Suppressor macrophage treated with lipopolysaccharide for 4 hours (primary cell): ENCODE results near the gene RBM6.
A peak's percentile ranks its signal among the peaks of the same experiment; 100 is the strongest.

Experiments
- DNase-seq: peaks from one replicate; pipeline ENCODE4 v3.0.0-alpha.2; 2020

The RBM6 gene

DNA sequence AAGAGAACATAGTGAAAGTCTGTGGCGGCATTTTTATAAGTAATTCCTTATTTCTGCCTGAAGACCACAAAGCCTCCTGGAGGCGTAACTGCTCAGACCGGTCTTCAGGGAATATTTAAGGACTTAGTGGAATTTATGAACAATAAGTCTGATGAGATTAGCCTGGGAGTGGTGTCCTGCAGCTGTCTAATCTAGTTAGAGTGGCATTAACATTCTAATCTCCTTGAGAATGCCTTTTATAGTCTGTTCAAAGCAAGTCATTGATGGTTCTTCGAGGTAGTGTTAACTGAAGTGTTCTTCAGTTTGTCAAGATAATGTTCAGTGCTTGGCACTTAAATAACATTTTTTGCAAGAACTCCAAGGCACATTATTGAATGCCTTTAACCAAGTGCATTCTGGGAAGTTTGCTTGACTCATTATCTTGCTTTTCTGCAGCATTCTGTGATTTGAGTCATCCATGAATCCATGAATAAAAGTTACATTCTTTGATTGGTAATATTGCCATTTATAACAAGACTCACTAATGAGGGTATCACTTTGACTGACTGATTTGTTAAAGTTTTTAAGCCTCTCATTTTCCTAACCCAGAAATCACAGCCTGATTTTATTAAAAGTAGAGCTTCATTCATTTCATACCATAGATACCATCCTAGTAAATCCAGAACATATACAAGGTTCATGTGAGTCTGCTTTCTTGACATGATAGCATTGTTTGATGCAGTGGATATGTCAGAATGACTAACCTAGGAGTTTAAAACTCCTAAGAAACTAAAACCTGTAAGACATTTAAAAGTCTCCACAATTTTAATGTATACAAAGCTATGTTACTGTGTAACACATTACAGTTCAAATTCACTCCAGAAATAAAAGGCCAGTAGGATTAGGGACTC lies 161.3 kb downstream of the RBM6 start:
- DNase-seq: no peak

DNA sequence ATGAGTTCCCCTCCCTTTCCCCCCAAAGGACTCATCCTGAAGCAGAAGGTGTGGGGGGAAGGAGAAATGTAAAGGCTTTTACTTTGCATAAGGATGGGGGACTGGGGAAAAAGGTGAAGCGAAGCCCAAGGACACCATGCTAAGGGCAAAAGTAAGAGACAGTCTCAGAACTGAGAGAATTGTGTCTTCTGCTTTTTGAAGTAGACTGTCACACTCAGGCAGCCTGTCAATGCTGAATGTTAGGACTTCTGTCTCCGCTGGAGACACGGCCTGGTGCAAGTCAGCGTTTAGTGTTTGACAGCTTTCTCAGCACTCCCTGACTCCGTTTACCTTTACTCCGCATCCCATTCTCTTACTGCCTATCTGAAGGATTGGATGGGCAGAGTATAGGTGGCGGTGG lies 162.6 kb downstream of the RBM6 start:
- no peak for DNase-seq

DNA sequence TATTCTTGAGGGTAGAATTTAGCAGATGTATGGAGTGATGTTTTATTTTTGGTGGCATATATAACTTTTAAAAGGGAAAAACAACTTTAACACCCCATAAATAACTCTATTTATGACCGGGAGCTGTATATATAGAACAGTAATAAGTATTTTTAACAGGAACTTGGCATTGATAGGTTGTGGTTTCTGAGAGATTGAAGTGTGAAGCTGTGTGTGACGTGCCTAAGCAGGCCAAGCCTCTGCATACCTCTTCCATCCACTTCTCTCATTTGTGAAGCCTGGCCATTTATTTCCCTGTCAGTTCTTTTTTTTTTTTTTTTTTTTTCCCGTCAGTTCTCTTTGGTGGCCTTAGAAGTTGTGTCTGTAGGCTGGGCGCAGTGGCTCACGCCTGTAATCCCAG lies 171.8 kb downstream of the RBM6 start:
- DNase-seq: no peak

DNA sequence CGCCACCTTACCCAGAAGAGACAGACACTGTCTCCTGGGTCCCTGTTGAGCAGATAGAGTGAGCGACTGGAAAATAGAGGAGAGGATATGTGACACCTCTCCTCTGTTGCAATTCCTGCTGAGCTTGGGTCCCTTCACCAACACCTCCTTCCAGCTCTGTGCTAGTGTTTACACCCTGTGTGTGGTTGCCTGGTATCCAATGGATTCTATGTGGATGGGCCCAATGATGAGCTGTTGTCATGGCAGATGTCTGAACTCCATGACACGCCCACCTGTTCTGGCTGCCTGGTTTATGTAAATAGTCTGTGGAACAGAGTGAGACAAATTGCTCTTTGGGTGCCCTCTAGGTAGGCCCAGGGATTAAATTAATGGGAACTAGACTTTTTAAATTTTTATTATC lies 172.5 kb downstream of the RBM6 start:
- DNase-seq: no peak

DNA sequence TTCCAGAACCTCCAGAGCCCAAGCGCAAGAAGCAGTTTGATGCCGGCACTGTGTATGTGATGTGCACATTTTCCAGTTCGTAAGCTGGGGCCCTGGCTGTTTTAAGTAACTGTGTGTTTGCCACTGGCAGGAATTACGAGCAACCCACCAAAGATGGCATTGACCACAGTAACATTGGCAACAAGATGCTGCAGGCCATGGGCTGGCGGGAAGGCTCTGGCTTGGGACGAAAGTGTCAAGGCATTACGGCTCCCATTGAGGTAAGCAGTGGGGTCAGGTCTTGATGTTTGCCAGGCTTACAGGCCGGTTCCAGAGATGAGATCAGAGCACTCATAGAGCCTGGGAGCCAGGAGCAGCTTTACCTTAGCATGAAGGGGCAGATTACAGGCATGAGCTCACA lies 177.2 kb downstream of the RBM6 start:
- DNase-seq: no peak

DNA sequence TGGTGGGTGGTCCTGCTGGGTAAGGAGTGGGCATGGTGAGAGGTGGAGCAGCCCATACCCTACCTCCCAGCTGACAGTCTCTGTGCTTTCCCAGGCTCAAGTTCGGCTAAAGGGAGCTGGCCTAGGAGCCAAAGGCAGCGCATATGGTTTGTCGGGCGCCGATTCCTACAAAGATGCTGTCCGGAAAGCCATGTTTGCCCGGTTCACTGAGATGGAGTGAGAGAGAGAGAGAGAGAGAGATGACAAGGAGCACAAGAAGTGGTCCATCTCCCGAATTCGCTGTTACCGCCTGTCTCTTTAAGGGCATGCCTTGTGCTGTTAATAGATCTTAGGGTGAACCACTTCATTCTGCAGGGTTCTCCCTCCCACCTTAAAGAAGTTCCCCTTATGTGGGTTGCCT lies 178.3 kb downstream of the RBM6 start:
- no peak for DNase-seq

DNA sequence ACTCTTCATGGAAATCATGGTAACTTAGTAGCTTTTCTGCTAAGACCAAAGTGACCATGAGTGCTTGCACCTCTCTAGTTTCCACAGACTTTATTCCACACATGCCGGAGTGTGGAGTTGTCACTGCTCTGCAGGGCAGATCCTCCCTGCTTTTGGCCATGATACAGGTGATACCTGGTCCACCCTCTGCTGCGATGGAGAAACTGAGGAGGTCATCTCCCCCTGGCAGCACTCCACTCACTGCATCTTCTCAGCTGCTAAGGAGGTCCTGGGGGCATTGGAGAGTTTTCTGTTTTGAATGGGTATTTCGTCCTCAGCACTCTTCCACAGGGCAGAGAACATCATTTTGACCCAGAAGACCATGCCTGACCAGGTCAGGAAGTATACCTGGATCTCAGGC lies 179.8 kb downstream of the RBM6 start:
- no peak for DNase-seq

DNA sequence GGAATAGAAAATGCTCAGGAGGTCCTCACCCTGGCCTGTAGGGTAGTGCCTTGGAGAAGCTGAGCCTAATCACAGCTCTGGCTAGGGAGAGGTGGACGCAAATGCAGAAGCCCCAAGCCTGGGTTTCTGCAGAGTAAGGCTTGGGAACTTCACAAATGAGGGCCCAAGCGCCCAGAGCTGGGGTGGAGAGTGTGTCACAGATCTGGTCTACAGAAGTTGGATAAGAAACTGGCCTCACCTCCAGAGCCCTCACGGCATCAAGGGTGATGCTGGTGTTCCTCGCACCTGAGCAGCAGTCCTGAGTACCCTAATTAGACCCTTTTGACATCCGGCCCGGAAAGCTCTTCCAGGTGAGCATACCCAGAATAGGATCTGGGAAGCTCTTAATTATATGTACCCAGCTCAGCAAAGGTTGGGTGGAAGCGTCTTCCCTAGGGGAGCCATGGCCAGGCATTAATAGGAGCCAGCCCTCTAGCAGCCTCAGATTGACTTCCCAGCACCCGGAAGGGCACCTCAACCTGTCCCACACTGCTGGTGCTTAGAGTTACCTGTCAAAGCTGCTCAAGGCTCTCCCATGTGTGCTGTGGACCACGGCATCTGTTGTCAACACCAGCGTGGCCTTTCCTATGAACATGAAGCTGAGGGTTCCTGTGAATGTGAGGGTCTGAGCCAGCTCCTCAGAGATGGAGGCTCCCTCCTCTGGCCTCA lies 180.6 kb downstream of the RBM6 start:
- DNase-seq: no peak

DNA sequence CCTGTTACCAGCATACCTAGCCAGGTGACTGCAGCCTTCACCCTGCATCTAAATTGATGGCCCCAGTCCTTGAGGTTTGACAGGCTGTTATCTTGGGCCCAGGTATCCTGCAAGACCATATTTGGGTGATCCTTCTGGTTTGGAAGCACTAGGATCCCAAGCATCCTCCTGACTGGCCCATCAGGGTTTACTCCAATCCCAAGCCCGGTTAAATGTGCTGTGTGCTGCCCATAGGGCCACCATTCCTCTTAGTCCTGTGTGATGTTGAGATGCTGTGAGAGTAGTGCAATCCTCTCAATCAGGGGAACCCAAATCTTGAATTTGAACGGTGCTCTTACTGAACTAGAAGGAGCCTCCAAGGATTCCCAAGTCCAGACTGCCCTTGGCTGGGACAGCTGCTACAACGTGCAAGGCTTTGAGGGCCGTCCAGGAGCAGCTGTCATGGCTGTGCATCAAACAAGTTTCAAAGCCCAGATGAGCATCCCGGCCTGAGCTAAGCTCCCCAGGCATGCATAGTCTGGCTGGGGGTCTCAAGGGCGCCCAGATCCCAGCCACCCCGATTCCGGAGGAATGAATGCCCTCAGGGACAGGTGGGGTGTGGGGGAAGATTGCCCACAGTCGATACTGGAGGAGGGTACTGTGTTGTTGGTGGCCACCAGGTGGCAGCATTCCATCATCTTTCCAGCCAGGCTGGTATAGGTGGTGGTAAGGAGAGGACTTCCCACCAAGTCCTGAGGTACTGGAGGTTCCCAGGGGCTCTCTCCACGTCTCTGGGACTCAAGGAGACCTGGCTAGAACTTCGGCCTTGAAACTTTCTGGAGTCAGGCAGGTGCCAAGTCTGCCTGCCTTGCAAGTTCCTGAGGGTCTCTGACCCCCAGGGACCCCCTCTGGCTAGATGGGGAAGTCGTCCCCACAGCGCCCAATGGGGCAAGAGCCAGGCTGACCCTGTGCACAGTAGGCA lies 181.4 kb downstream of the RBM6 start:
- DNase-seq: peak; percentile 73

DNA sequence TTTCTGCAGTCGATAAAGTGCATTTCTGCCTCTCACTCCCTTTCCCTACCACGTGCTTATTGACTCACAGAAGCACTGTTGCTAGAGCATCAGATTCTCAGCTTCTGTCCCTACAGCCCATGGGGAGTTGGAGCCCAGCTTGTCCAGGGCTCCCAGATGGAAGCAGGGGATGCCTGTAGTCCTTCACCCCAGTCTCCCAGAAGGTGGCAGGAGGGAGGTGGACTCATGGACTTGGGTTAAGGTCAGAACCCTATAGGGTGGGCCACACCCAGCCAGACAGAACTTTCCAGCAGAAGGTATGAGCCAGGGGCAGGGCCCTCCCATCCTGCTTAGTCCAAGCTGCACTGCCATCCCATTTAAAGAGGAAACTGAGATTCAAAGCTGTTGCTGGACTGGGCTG lies 182.1 kb downstream of the RBM6 start:
- DNase-seq: no peak

DNA sequence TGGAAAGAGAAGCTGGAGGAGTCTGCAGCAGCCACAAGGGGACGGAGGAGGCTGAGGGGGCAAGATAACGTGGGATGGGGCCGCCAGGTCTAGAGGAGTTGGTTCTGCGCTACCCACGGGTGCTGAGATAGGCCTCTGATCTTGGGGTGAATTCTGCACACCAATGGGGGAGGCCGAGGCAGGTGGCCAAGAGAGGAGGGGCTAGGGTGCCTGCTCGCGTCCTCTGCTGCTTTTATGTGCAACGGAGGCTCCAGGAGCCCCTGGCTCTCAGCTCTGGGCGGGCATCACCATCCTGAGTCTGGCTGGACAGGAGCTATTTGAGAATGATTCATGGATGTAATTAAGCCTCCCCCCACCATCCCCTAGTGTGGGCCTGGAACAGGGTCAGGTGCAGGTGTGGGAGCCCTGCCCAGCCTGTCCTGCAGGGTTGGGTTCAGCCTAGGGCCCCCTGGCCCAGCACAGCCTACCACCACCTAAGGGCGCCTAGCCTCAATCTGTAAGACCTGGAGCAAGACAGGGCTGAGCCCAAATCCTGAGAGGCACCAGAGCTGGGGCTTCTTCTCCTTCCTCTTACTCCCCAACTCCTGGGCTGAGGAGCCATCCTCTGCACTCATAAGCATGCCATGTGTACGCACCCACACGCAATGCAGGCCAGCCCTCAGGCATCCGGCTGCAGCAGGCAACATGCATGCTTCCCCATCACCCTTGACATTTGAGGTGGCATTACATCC lies 182.9 kb downstream of the RBM6 start:
- no peak for DNase-seq

DNA sequence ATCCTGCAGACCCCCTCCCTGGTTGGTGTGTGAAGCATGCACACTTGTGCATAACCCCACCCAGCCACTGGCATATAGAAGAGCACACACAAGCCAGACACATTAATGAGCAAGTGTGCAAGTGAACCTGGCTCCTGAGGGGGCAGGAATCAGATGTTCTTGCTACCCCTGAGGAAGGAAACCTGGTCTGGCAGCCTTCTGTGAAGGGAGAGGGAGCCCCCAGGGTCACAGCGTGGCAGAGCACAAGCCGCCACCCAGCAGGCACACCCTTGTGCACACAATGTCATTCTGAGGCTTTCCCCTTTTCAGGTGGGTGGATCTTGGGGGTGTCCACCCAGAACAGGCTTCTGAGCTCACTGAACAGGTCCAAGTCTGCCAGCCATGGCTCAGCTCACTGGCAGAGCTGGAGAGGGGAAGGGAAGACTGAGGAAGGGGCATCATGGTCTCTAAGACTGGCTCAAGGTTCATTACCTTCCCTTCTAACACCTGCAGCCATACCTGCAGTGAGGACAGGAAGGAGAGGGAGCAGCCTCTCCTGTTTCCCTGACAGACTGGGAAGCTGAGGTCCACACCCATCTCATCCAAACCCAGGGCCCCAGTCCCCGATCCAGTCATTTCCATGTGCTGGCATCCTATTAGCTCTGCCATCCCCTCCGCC lies 183.6 kb downstream of the RBM6 start:
- DNase-seq: no peak

DNA sequence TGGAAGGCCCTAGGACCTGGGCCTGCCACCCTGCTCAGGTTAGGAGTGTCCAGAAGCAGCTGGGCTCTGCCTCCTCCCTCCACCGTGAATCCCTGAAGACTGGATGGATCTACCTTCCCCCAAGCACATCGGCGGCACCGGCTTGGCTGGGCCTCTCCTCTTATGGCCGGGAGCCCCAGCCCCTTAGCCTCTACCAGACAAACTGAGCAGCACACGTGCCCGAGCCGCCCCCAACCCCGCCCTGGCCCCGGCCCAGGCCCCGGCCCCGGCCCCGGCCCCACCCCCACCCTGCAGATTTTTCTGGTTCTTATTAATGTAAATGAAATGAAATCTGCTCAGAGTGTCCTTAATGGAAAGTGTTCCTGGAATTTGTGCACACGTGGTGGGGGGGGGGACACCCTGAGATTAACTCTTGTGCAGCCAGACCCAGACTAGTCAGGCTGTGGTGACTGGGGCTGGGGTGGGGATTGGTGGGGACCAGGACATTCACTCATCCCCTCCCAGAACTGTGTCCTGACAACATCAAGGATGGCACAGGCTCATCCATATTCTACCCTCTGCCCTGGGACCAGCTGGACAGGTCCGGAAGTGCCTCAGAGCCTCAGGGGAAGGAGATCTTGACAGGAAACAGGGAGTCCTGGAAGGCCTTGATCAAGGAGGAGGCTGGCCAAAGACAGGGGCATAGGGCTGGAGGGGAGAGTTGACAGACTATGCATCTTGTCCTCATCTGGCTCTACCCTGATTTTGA lies 184.3 kb downstream of the RBM6 start:
- no peak for DNase-seq

DNA sequence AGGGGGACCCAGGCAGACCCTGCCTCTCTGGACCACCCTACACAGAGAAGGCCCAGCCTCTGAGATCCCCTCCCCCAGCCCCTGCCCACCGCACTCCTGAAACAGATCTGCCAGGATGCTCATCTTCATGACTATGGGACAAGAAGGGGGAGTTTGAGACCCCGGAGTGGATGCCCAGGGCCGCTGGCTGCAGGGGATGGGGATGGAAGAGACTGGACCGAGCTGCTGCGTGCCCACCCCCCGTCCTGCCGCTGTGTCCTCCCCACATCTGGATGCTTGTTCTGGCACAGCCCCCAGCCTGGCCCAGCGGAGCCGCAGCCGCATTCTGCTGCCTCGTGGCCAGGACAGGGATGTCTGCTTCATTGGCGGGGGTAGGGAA lies 184.8 kb downstream of the RBM6 start:
- no peak for DNase-seq

DNA sequence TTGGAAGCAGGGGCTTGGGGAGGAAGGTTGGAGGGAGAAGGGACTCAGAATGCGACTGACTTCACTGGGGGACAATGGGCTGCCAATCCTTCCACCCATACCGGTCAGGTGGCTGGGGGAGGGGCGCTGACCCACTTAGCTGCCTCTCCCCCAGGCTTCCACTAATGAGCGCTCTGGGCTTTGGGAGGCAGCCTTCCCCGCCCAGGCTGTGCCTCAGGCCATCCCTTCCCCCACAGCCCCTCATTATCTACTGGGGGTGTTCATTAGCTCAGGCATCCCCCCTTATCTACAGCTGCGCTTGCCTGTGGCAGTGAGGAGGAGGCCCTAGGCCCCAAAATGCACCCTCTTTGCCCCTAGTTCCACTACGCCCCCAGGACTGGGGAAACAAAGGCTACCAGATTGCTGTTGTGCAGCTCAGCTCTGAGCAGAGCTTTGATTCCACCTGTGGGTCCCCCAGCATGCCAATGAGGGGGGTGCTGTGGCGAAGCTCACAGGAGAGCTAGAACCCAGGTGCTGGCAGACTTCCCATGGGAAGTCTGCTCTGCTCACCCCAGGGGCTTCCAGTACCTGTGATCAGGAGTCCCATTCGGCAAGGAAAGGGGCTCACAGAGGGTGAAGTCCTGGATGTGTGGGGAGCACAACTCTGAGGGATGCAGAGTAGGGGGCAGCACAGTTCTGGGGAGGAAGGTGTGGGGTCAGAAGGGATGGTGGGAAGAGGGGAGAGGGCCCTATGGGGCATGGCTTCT lies 185.8 kb downstream of the RBM6 start:
- DNase-seq: no peak

DNA sequence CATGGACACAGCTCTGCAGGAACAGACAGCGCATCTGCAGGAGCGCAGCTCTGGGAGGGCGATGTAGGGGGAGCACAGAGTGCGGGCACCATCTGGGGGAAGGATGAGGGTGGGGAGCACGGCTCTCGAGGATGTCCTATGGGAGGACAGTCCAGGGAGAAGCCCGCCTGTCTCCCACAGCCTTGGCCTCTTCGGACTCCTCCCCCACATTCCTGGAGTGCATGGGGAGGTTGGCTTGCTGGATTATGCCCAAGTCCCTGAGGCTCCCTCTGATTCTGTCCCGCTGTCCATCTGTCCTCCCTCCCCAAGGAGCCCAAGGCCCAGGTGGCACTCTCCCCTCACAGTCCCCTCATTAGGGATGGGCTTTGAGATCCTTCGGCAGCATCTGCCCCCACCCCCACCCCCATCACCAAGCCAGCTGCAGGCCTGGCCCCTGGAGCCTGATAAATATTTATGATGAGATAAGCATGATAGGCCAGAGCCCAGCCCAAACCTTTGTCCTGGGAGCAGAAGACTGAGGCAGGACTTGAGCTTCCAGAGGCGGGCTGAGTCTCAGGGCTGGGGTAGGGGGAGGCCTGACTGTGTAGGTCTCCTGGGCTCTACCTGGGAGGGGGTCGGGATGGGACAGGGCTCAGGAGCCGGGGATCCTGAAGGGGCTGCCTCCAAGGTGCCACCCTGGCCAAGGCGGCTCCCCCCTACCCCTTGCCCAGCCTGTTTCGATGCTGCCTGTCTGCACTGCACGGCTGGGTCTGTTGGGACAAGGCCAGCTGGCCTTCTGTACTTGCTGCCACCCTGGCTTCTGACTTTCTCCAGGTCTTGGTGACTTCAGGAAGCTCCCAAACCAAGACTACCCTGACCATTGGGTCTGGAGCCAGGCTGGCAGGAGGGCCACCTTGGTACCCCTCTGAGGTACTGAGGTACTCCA lies 186.6 kb downstream of the RBM6 start:
- no peak for DNase-seq
